HepG2 (cell line): ENCODE measurements around the gene PPP2R2C. TPM values are rescaled to one million over a fixed set of nuclear protein-coding genes. Genes with fewer than 3 reads are reported as not detected.

Source experiments
- ATAC-seq: fragments of 200-7000 bp; cut with Tn5 transposase; 3 replicates; pipeline ENCODE4 v1.9.1; 2020; ENCODE audit warnings: mild to moderate bottlenecking, moderate library complexity
- BruUV-seq: library from RNA; stranded (reverse); fragments of 400-500 nt; replicated peaks from 2 replicates; lab custom pipeline; 2021; lab: Mats Ljungman, UMichigan
- CTCF ChIA-PET: fragments of 300-600 bp; formaldehyde crosslinking; extraction: SDS; loops from one replicate; lab custom pipeline; 2021; ENCODE audit warnings: low total read pairs, inconsistent platforms, low intra/inter-chr PET ratio; lab: Yijun Ruan, JAX
- POLR2A ChIA-PET: fragments of 350-600 bp; sonication (Branson Sonifier 250); formaldehyde crosslinking; loops from one replicate; lab custom pipeline; 2020; ENCODE audit warnings: antibody characterized with exemption, inconsistent platforms; lab: Yijun Ruan, JAX
- DNase-seq: peaks from one replicate; pipeline ENCODE4 v3.0.0-alpha.2; 2015; ENCODE audit warnings: low spot score
- FAIRE-seq: peaks from 3 replicates; lab custom pipeline; 2011; peaks lifted over from hg19 to GRCh38; lab: Jason Lieb, UNC
- H2AFZ ChIP-seq: one replicate; pipeline ENCODE4 v1.6.1; 2011; ENCODE audit warnings: low read length, inconsistent platforms
- H3K27ac ChIP-seq: fragments of 300-600 bp; 3 replicates; pipeline ENCODE4 v1.8.0; 2011; ENCODE audit warnings: mixed run types, mild to moderate bottlenecking, mixed read lengths, low read length, inconsistent platforms; ENCODE audit not compliant: insufficient read depth; ENCODE audit errors: extremely low read length
- H3K27me3 ChIP-seq, 2 experiments: fragments of 200-600 bp in 1 of 2; 2 replicates in 1 of 2; 3 replicates in 1 of 2; pipeline versions ENCODE4 v1.6.0 to v1.8.0; 2011; ENCODE audit warnings: low read length in 2 of 2, mild to moderate bottlenecking in 2 of 2, moderate library complexity in 2 of 2, inconsistent platforms in 1 of 2; ENCODE audit not compliant: insufficient read depth in 2 of 2, control insufficient read depth in 1 of 2
- H3K36me3 ChIP-seq, 2 experiments: fragments of 200-600 bp in 1 of 2; replicated peaks in 1 of 2; 2 replicates in 1 of 2; 3 replicates in 1 of 2; pipeline versions ENCODE4 v1.5.1 to v1.8.0; 2011; ENCODE audit warnings: low read length in 2 of 2, inconsistent platforms in 1 of 2; ENCODE audit not compliant: insufficient read depth in 2 of 2, control insufficient read depth in 1 of 2
- H3K4me1 ChIP-seq: 2 replicates; pipeline ENCODE4 v1.5.1; 2012; ENCODE audit warnings: low read length, inconsistent platforms; ENCODE audit not compliant: insufficient read depth
- H3K4me2 ChIP-seq: 2 replicates; pipeline ENCODE4 v1.6.0; 2011; ENCODE audit warnings: low read depth, low read length, inconsistent platforms
- H3K4me3 ChIP-seq, 3 experiments: fragments of 200-600 bp in 1 of 3; sonication (generic), shearing (Covaris generic) in 1 of 3; replicated peaks in 1 of 3; 2 replicates each; pipeline ENCODE4 v1.5.1; 2011 to 2016; ENCODE audit warnings: low read length in 3 of 3, inconsistent platforms in 2 of 3, low read depth in 2 of 3, mild to moderate bottlenecking in 2 of 3, control low read depth in 1 of 3, mixed read lengths in 1 of 3; ENCODE audit not compliant: insufficient read depth in 1 of 3
- H3K79me2 ChIP-seq: one replicate; pipeline ENCODE4 v1.6.1; 2011; ENCODE audit warnings: low read length, inconsistent platforms; ENCODE audit not compliant: insufficient read depth
- H3K9ac ChIP-seq: 2 replicates; pipeline ENCODE4 v1.6.0; 2011; ENCODE audit warnings: mild to moderate bottlenecking, low read depth, low read length, inconsistent platforms; ENCODE audit not compliant: insufficient read depth
- H3K9me3 ChIP-seq: 2 replicates; pipeline ENCODE4 v1.5.1; 2012; ENCODE audit warnings: mild to moderate bottlenecking, low read length
- H4K20me1 ChIP-seq: 2 replicates; pipeline ENCODE4 v1.6.0; 2011; ENCODE audit warnings: inconsistent platforms, mild to moderate bottlenecking, low read length, moderate library complexity; ENCODE audit not compliant: insufficient read depth
- IKZF4 ChIP-seq: sonication (generic); formaldehyde crosslinking; IDR thresholded peaks from 2 replicates; pipeline ENCODE4 v1.5.1; 2020; ENCODE audit warnings: borderline replicate concordance, mild to moderate bottlenecking, low read depth, missing genetic modification reagents; ENCODE audit errors: not compliant biosample characterization
- MAFF ChIP-seq: IDR thresholded peaks from 2 replicates; pipeline ENCODE4 v1.6.1; 2011; ENCODE audit warnings: low read depth, low read length, improper control_type of control experiment
- MBD4 ChIP-seq: IDR thresholded peaks from 2 replicates; pipeline ENCODE4 v1.6.1; 2012; ENCODE audit warnings: low read length, inconsistent platforms, borderline replicate concordance
- ZNF30 ChIP-seq: sonication (generic); formaldehyde crosslinking; IDR thresholded peaks from 2 replicates; pipeline ENCODE4 v1.5.0; 2020; ENCODE audit warnings: mild to moderate bottlenecking, missing genetic modification reagents
- ZNF432 ChIP-seq: sonication (generic); formaldehyde crosslinking; IDR thresholded peaks from 2 replicates; pipeline ENCODE4 v1.5.0; 2020; ENCODE audit warnings: missing genetic modification reagents, mild to moderate bottlenecking, borderline replicate concordance
- WGBS: methylation state at CpG from one replicate; pipeline ENCODE4 v1.1.6; 2017; ENCODE audit warnings: low lambda C conversion rate; 5-methylcytosine and 5-hydroxymethylcytosine counted together
- in situ Hi-C: cut with HindIII; loops from 2 replicates; pipeline ENCODE4 v1.10.0; 2017; ENCODE audit warnings: low pct_unique_long_range_greater_than_20kb; ENCODE audit not compliant: extremely low pct_ligation_motif_present
- intact Hi-C: fragments of 100-400 bp; cut with micrococcal nuclease; formaldehyde crosslinking; loops from one replicate; pipeline ENCODE4 v1.10.0; 2022; ENCODE audit not compliant: unreplicated experiment
- polyA plus RNA-seq, 8 experiments: library from polyadenylated mRNA; depleted of rRNA in 3 of 8; stranded (reverse) in 7 of 8; unstranded in 1 of 8; fragments of >200 nt; fragmentation: Illumina TruSeq in 4 of 8; extraction: Trizol in 4 of 8; gene quantifications; 2 replicates each; pipeline versions ENCODE4 v1.2.1 to v1.2.3, GENCODE V29; 2011 to 2016; ENCODE audit warnings: low read depth in 4 of 8, missing spikeins in 1 of 8, mixed read lengths in 1 of 8; ENCODE audit not compliant: insufficient read depth in 1 of 8
- total RNA-seq, 5 experiments: library from RNA; depleted of rRNA; stranded (reverse); fragments of >200 nt; fragmentation: Illumina TruSeq; extraction: Trizol; gene quantifications; 2 replicates each; pipeline ENCODE4 v1.2.3, GENCODE V29; 2016; ENCODE audit warnings: low read depth in 1 of 5

Gene PPP2R2C
- total and polyA plus RNA-seq, 2 of the 13 experiments (the other 11 are each of a cell fraction or from before 2014, with no cell fraction given) = 0.60 to 8.6 TPM

GRCh38 chr4:6416518-6417286 is 55.7 kb downstream of the PPP2R2C start:
- DNase-seq = no peak
- Histone ChIP-seq H3K9ac (no peak overlapping the region), H3K27me3 (peaks cover 6 to 51% of the 10 kb centered on the region in 2 experiments), H3K4me3 (no peak overlapping the region), H3K9me3 (no peaks in the 10 kb centered on the region), H3K79me2 (no peaks in the 10 kb centered on the region), H4K20me1 (no peaks in the 10 kb centered on the region), H3K4me2 (no peak overlapping the region), H3K27ac (no peak overlapping the region), H2AFZ (no peak overlapping the region), H3K36me3 (no peaks in the 10 kb centered on the region), H3K4me1 (no peaks in the 10 kb centered on the region)
- no peak for ATAC-seq
- TF ChIP-seq IKZF4 (no peak), MBD4 (no peak), ZNF432 (CRISPR knock-in tag) (no peak), MAFF (no peak)
- ChIA-PET CTCF (no interaction called here), POLR2A (no interaction called here)
- in situ Hi-C loops = no loop called here
- intact Hi-C loops = no loop called here
- no TSS peak for BruUV-seq
- FAIRE-seq = no peak
- 3% methylated on average over 7 of the region's 16 CpGs for WGBS

- no peak overlapping the region for H3K9ac ChIP-seq
- FAIRE-seq = no peak
- POLR2A ChIA-PET = no interaction called here
These were observed 57.2 kb downstream of the PPP2R2C start for GRCh38 chr4:6415031-6415705.

More at GRCh38 chr4:6415031-6415705, 57.2 kb downstream of the PPP2R2C start:
- intact Hi-C loops (no loop called here), in situ Hi-C loops (no loop called here)
- ATAC-seq (no peak), DNase-seq (no peak)
- no peak overlapping the region for H3K27ac ChIP-seq
- no peak overlapping the region for H3K4me2 ChIP-seq
- H3K79me2 ChIP-seq = no peaks in the 10 kb centered on the region
- no peak overlapping the region for H3K4me3 ChIP-seq
- CTCF ChIA-PET = no interaction called here
- no peak overlapping the region for H2AFZ ChIP-seq
- no peaks in the 10 kb centered on the region for H3K9me3 ChIP-seq
- H3K36me3 ChIP-seq = no peaks in the 10 kb centered on the region
- H4K20me1 ChIP-seq = no peaks in the 10 kb centered on the region
- WGBS = 7% methylated on average over 5 of the region's 19 CpGs
- no peak for TF ChIP-seq ZNF30
- H3K27me3 ChIP-seq = peaks cover 3 to 41% of the 10 kb centered on the region in 2 experiments
- H3K4me1 ChIP-seq = no peaks in the 10 kb centered on the region
- BruUV-seq = no TSS peak
